ENCODE results near the gene OSBPL6.

GRCh38 chr2:178283341-178283918, 89.1 kb downstream of the OSBPL6 start:
- TF ChIP-seq EZH2 (IDR thresholded peaks at IDR 0.05; ENCODE audit: borderline replicate concordance, control insufficient read depth, low read depth, low read length), result no peak
- no peak for TF ChIP-seq CTCF (IDR thresholded peaks at IDR 0.05 in 2 of 3, conservative IDR thresholded peaks at IDR 0.05 in 1 of 3; ENCODE audit: control insufficient read depth in 2 of 3, extremely low read depth in 1 of 3, insufficient read depth in 1 of 3, low read depth in 3 of 3, low read length in 3 of 3)
- TF ChIP-seq ATF3 (IDR thresholded peaks at IDR 0.05; ENCODE audit: borderline replicate concordance, extremely low read depth, low read depth, low read length), result no peak
- TF ChIP-seq SIN3A (IDR thresholded peaks at IDR 0.05; ENCODE audit: low read depth, low read length), result no peak
- TF ChIP-seq REST (IDR thresholded peaks at IDR 0.05; ENCODE audit: low read depth, low read length), result no peak
- TF ChIP-seq MXI1 (IDR thresholded peaks at IDR 0.05; ENCODE audit: low read depth, low read length), result no peak
